ENCODE measurements around the gene GNB2.

DNA sequence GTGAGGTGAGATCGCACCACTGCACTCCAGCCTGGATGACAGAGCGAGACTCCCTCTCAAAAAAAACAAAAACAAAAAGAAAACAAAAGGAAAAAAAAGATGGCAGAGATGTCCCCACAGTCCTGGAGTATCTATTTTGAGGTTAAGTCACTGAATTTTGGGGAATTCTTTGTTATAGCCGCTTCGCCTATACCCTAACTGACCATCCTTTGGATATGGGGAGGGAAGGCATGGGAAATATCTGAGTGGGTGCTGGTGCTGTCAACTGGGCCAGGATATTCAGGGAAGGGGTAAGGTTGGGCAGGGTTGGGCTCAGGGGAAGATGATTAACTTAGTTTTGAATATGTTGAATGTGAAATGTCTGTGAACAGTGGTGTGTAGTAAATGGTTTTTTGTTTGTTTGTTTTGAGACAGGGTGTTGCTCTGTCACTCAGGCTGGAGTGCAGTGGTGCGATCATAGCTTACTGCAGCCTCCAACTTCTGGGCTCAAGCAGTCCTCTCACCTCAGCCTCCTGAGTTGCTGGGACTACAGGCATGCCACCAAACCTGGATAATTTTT, 8.3 kb upstream of the GNB2 start:
- TF ChIP-seq CTCF (IDR thresholded peaks at IDR 0.05; ENCODE audit: low read length) (no peak), EZH2 (IDR thresholded peaks at IDR 0.05; ENCODE audit: borderline replicate concordance, low read length) (no peak)
